Activated T-cell treated with anti-CD3 and anti-CD28 coated beads, Interleukin-2, amount 50 U/mL, for 24 hours (primary cell): ENCODE data around the gene ZBTB8OS.
A peak's percentile ranks its signal among the peaks of the same experiment; 100 is the strongest.
"Not testable (repeated sequence)": the region's sequence is repeated elsewhere in the genome, so short reads cannot be mapped to it uniquely, and the experiment has no call there.

ENCODE experiments used
- DNase-seq: peaks from one replicate; pipeline ENCODE4 v3.0.0-alpha.2; 2020
- H3K27ac Mint-ChIP-seq: 2 replicates; pipeline ENCODE4 v1.8.0; 2020; ENCODE audit warnings: mild to moderate bottlenecking, mixed read lengths
- H3K27me3 Mint-ChIP-seq: 2 replicates; pipeline ENCODE4 v1.8.0; 2020; ENCODE audit warnings: mixed read lengths
- H3K36me3 Mint-ChIP-seq: 2 replicates; pipeline ENCODE4 v1.8.0; 2020; ENCODE audit warnings: low read depth, mixed read lengths
- H3K4me1 Mint-ChIP-seq: 2 replicates; pipeline ENCODE4 v1.8.0; 2020; ENCODE audit warnings: low read depth, mixed read lengths
- H3K4me3 Mint-ChIP-seq: 2 replicates; pipeline ENCODE4 v1.8.0; 2020; ENCODE audit warnings: mild to moderate bottlenecking, moderate library complexity, mixed read lengths
- H3K9me3 Mint-ChIP-seq: 2 replicates; pipeline ENCODE4 v1.8.0; 2020; ENCODE audit warnings: mixed read lengths

ZBTB8OS gene

GRCh38 chr1:32650248-32650751 lies at the start of gene ZBTB8OS:
TSS of gene ZBTB8OS (minus strand) at chr1:32650550. CDS start at chr1:32650529, 21 bp downstream.
- peak; percentile 83 for DNase-seq
- Mint-ChIP-seq H3K4me3 (peak within 1 kb of the TSS; percentile 98), H3K9me3 (no peaks in the 10 kb centered on the region), H3K27me3 (no peaks in the 10 kb centered on the region), H3K36me3 (peaks cover 73% of the 10 kb centered on the region), H3K27ac (peak within 1 kb of the TSS; percentile 100), H3K4me1 (peaks cover 61% of the 10 kb centered on the region)

GRCh38 chr1:32696996-32697395 lies 46.6 kb upstream of the ZBTB8OS start:
- not testable (repeated sequence) for H3K9me3 Mint-ChIP-seq, H3K4me3 Mint-ChIP-seq, DNase-seq, H3K36me3 Mint-ChIP-seq, H3K27ac Mint-ChIP-seq, H3K4me1 Mint-ChIP-seq
- peaks cover 13% of the 10 kb centered on the region for H3K27me3 Mint-ChIP-seq

- DNase-seq: no peak
- Mint-ChIP-seq H3K4me3 (no peak overlapping the region), H3K36me3 (no peaks in the 10 kb centered on the region), H3K27ac (no peak overlapping the region), H3K27me3 (peaks cover 4% of the 10 kb centered on the region), H3K9me3 (no peaks in the 10 kb centered on the region), H3K4me1 (no peaks in the 10 kb centered on the region)
Observed at GRCh38 chr1:32696041-32696440, 45.7 kb upstream of the ZBTB8OS start.

DNA sequence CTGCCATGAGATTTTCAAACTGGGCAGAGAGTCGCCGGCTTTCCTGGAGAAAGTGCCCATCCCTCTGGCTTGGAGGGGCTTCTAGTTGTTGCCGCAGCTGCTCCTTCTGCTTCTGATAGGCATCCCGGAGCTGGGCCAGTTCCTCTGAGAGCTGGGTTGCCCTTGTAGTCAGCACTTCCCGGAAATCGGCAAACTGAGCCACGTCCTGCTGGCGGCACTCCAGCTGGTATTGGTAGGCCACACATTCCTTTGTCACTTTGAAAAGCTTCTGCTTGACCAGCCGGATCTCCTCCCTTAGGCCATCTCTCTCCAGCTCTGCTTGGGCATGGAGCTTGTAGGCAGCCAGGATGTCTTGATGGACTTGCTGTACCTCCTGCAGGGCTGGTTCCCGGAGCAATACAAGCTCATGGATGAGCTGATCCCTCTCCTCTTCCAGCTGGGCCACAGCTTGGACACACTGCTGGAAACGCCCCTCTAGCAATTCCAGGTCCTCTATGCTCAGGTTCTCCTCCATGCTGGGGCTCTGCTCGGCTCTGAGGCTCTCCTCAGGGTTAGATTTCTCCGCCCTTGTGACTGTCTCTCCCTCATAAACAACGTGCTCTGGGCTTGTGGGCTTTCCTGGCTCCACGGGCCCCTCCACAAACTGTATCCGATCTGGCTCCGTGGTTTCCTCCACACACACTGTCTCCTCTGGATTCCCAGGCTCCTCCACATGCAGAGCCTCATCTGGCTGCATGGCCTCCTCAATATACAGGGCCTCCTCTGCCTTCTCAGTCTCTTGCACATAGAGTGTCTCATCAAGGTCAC lies 45.0 kb upstream of the ZBTB8OS start:
- DNase-seq: no peak
- H3K27ac Mint-ChIP-seq: no peak overlapping the region

GRCh38 chr1:32693455-32694174 lies 43.3 kb upstream of the ZBTB8OS start:
- Mint-ChIP-seq H3K4me1 (no peaks in the 10 kb centered on the region), H3K4me3 (no peak overlapping the region), H3K27me3 (no peaks in the 10 kb centered on the region), H3K9me3 (no peaks in the 10 kb centered on the region), H3K27ac (no peak overlapping the region), H3K36me3 (peaks cover under 1% of the 10 kb centered on the region)
- no peak for DNase-seq

More for the DNA sequence above, 45.0 kb upstream of the ZBTB8OS start:
- H3K9me3 Mint-ChIP-seq: no peaks in the 10 kb centered on the region
- no peaks in the 10 kb centered on the region for H3K36me3 Mint-ChIP-seq
- peaks cover 3% of the 10 kb centered on the region for H3K27me3 Mint-ChIP-seq
- no peaks in the 10 kb centered on the region for H3K4me1 Mint-ChIP-seq
- H3K4me3 Mint-ChIP-seq: no peak overlapping the region

DNA sequence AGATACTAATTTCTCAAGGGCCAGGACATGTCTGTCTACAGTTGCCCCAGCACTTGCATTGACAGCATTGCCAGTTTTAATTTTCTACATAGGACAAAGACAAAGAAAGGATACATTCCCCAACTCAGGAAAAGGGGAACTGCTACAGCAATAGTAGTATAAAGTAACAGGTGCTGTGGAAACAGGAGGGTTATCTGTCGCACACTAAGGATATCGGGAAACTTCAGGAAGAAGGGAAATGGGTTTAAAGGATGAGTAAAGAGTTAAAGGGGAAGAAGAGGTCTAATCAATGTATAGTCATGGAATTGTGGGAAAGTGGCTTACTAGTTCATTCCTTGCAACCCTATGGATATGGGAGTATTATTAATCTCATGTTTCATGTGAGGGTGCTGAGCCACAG lies 36.0 kb upstream of the ZBTB8OS start:
- DNase-seq: no peak
- Mint-ChIP-seq H3K27ac (no peak overlapping the region), H3K27me3 (no peaks in the 10 kb centered on the region), H3K9me3 (no peaks in the 10 kb centered on the region), H3K4me3 (no peak overlapping the region), H3K4me1 (peaks cover 14% of the 10 kb centered on the region), H3K36me3 (peaks cover 66% of the 10 kb centered on the region)

DNA sequence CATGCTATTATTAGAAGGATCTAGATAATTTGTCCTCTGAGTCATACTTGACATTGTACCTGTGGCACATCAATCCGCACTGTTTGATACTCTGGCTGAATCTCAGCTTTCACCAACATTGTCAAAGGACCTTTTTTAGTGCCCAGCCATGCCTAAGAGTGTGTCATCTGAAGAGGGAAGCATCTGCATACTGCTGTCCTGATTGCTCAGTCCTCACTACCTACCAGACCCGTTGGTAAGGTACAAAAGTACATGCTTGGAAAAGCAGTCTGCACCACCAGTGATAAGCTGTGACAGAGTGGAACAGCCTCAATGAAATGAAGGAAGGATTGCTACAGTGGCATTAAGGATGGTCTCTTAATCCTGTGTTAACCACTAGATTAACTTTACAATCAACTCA lies 35.1 kb upstream of the ZBTB8OS start:
- Mint-ChIP-seq H3K27ac (peak overlapping the region; percentile 31), H3K27me3 (no peaks in the 10 kb centered on the region), H3K9me3 (no peaks in the 10 kb centered on the region), H3K4me1 (peaks cover 16% of the 10 kb centered on the region), H3K36me3 (peaks cover 75% of the 10 kb centered on the region), H3K4me3 (no peak overlapping the region)
- DNase-seq: no peak

- Mint-ChIP-seq H3K27me3 (no peaks in the 10 kb centered on the region), H3K9me3 (no peaks in the 10 kb centered on the region), H3K27ac (peak overlapping the region; percentile 82), H3K4me3 (no peak overlapping the region), H3K36me3 (peaks cover 87% of the 10 kb centered on the region), H3K4me1 (peaks cover 21% of the 10 kb centered on the region)
- no peak for DNase-seq
Observed at GRCh38 chr1:32684167-32684811, 33.9 kb upstream of the ZBTB8OS start.

DNA sequence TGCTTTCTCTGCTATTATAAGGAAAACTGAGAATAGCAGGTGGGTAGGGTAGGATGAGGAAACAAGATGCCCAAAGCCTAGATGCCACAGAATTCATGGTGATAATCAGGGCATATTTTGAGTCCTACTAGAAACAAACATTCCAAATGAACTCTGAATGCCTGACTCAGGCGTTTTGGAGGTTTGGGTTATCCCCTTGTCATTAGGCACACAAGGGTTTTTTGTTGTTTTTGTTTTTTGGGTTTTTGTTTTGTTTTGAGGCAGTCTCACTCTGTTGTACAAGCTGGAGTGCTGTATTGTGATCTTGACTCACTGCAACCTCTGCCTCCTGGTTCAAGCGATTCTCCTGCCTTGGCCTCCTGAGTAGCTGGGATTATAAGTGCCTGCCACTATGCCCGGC lies 33.0 kb upstream of the ZBTB8OS start:
- H3K4me1 Mint-ChIP-seq: peaks cover 21% of the 10 kb centered on the region
- H3K36me3 Mint-ChIP-seq: peaks cover 92% of the 10 kb centered on the region
- peak overlapping the region; percentile 82 for H3K27ac Mint-ChIP-seq
- no peak for DNase-seq
- no peaks in the 10 kb centered on the region for H3K9me3 Mint-ChIP-seq
- H3K27me3 Mint-ChIP-seq: no peaks in the 10 kb centered on the region
- no peak overlapping the region for H3K4me3 Mint-ChIP-seq

DNA sequence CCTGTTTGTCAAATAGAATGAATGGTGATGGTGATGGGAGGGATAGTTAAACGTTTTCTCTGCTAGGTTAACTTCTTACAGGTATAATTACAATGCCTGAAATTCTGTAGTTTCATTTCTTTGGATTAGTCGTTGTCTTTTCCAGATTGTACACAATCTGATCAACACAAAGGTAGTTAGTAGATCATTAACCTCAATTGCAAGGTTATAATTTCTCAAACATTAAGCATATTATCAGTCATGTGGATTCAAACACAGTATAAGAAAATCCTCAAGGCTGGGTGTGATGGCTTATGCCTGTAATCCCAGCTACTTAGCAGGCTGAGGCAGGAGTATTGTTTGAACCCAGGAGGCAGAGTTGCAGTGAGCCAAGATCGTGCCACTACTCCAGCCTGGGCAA lies 31.6 kb upstream of the ZBTB8OS start:
- Mint-ChIP-seq H3K36me3 (peaks cover 96% of the 10 kb centered on the region), H3K27me3 (no peaks in the 10 kb centered on the region), H3K4me1 (peaks cover 21% of the 10 kb centered on the region), H3K27ac (peak overlapping the region; percentile 47), H3K4me3 (no peak overlapping the region), H3K9me3 (no peaks in the 10 kb centered on the region)
- no peak for DNase-seq

GRCh38 chr1:32681509-32681908 lies 31.2 kb upstream of the ZBTB8OS start:
- peaks cover 96% of the 10 kb centered on the region for H3K36me3 Mint-ChIP-seq
- peak overlapping the region; percentile 47 for H3K27ac Mint-ChIP-seq
- peaks cover 21% of the 10 kb centered on the region for H3K4me1 Mint-ChIP-seq
- no peaks in the 10 kb centered on the region for H3K9me3 Mint-ChIP-seq
- no peak for DNase-seq
- no peak overlapping the region for H3K4me3 Mint-ChIP-seq
- no peaks in the 10 kb centered on the region for H3K27me3 Mint-ChIP-seq

DNA sequence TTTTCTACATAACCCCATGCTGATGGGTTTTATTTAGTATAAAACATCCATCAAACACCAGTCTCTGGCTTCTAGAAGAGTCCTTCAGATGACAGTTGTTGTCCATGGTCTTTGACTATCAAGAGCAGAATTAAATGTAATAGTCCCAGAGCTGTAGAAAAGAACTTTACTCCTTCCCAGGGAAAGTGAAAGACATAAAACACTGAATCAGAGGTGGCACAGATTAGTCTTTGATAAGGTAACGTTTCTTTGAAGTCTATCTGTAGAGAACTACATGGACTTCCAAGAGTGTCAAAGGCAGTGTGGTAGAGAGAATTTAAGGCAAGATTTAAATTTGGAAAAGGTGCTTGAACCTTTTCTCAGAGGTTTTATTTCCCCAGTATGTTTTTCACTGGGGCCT lies 30.3 kb upstream of the ZBTB8OS start:
- Mint-ChIP-seq H3K4me3 (no peak overlapping the region), H3K9me3 (no peaks in the 10 kb centered on the region), H3K4me1 (peaks cover 21% of the 10 kb centered on the region), H3K27me3 (no peaks in the 10 kb centered on the region), H3K36me3 (peaks cover 95% of the 10 kb centered on the region), H3K27ac (peak overlapping the region; percentile 8)
- no peak for DNase-seq

- peaks cover 93% of the 10 kb centered on the region for H3K36me3 Mint-ChIP-seq
- peaks cover 21% of the 10 kb centered on the region for H3K4me1 Mint-ChIP-seq
- not testable (repeated sequence) for H3K9me3 Mint-ChIP-seq, DNase-seq, H3K4me3 Mint-ChIP-seq, H3K27me3 Mint-ChIP-seq, H3K27ac Mint-ChIP-seq
Observed at GRCh38 chr1:32679993-32680392, 29.6 kb upstream of the ZBTB8OS start.

DNA sequence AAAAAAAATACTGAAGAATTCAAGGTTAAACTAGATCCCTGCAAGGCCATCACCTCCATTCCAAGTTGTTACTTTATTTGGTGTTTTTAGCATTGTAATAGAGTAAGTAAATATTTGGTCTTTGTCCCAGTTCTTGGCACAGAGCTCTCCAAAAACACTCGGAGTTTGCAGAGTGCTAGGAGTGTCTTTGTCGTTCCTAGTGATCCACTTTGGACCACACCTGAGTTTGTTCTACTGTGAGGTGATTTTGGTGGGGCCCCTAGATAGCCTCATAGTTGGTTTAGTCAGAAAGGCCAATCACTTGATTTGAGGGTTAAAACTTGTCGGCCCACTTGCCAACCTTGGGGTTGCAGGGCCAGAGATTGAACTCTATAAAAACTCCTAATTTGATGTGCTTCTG lies 26.6 kb upstream of the ZBTB8OS start:
- H3K27me3 Mint-ChIP-seq: no peaks in the 10 kb centered on the region
- peaks cover 7% of the 10 kb centered on the region for H3K4me1 Mint-ChIP-seq
- no peak overlapping the region for H3K4me3 Mint-ChIP-seq
- DNase-seq: no peak
- no peaks in the 10 kb centered on the region for H3K9me3 Mint-ChIP-seq
- H3K36me3 Mint-ChIP-seq: peaks cover 96% of the 10 kb centered on the region
- peak overlapping the region; percentile 29 for H3K27ac Mint-ChIP-seq
